GM21723 (cell line): ENCODE results near the gene ETV3L.
"Not testable (repeated sequence)": the region's sequence is repeated elsewhere in the genome, so short reads cannot be mapped to it uniquely, and the experiment has no call there.

Source experiments
- ATAC-seq: cut with Tn5 transposase; IDR thresholded peaks from one replicate; pipeline ENCODE4 v1.9.1; 2021; ENCODE audit warnings: mild to moderate bottlenecking, moderate library complexity; ENCODE audit not compliant: unreplicated experiment

ETV3L gene

GRCh38 chr1:157084720-157085119 is 14.9 kb downstream of the ETV3L start:
- ATAC-seq: no peak

GRCh38 chr1:157081707-157082106 is 17.9 kb downstream of the ETV3L start:
- ATAC-seq: no peak

GRCh38 chr1:157080714-157081113 is 18.9 kb downstream of the ETV3L start:
- no peak for ATAC-seq

- ATAC-seq: no peak
Measured at GRCh38 chr1:157077394-157077793, 22.2 kb downstream of the ETV3L start.

- no peak for ATAC-seq
Measured at GRCh38 chr1:157073944-157074685, 25.5 kb downstream of the ETV3L start.

- ATAC-seq: no peak
Measured at GRCh38 chr1:157069601-157070000, 30.0 kb downstream of the ETV3L start.

- not testable (repeated sequence) for ATAC-seq
Measured at GRCh38 chr1:157059241-157059640, 40.4 kb downstream of the ETV3L start.

GRCh38 chr1:157056269-157056668 is 43.3 kb downstream of the ETV3L start:
- no peak for ATAC-seq

GRCh38 chr1:157055729-157056128 is 43.9 kb downstream of the ETV3L start:
- not testable (repeated sequence) for ATAC-seq

- ATAC-seq: no peak
Measured at GRCh38 chr1:157050836-157051235, 48.8 kb downstream of the ETV3L start.

GRCh38 chr1:157047062-157047410 is 52.6 kb downstream of the ETV3L start:
- ATAC-seq: no peak

GRCh38 chr1:157045250-157046218 is 54.1 kb downstream of the ETV3L start, which contains the start of gene ARHGEF11:
Gene ARHGEF11 (minus strand): TSS chr1:157045742. CDS start chr1:157044330, 1,412 bp downstream.
- peak; percentile 81 for ATAC-seq

- ATAC-seq: no peak
Measured at GRCh38 chr1:157044326-157044725, 55.3 kb downstream of the ETV3L start.

- no peak for ATAC-seq
Measured at GRCh38 chr1:157043685-157044084, 55.9 kb downstream of the ETV3L start.

GRCh38 chr1:157042846-157043245 is 56.8 kb downstream of the ETV3L start:
- ATAC-seq: no peak
